GM20431 (cell line): Measurements from ENCODE around the gene TFPT.

ENCODE experiments used
- in situ Hi-C: fragments of 300-500 bp; cut with MseI, MboI; formaldehyde crosslinking; loops from one replicate; pipeline ENCODE4 v1.15.0; 2020; ENCODE audit warnings: low sequenced_read_pairs; ENCODE audit not compliant: unreplicated experiment

TFPT gene, protein sequence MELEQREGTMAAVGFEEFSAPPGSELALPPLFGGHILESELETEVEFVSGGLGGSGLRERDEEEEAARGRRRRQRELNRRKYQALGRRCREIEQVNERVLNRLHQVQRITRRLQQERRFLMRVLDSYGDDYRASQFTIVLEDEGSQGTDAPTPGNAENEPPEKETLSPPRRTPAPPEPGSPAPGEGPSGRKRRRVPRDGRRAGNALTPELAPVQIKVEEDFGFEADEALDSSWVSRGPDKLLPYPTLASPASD

DNA sequence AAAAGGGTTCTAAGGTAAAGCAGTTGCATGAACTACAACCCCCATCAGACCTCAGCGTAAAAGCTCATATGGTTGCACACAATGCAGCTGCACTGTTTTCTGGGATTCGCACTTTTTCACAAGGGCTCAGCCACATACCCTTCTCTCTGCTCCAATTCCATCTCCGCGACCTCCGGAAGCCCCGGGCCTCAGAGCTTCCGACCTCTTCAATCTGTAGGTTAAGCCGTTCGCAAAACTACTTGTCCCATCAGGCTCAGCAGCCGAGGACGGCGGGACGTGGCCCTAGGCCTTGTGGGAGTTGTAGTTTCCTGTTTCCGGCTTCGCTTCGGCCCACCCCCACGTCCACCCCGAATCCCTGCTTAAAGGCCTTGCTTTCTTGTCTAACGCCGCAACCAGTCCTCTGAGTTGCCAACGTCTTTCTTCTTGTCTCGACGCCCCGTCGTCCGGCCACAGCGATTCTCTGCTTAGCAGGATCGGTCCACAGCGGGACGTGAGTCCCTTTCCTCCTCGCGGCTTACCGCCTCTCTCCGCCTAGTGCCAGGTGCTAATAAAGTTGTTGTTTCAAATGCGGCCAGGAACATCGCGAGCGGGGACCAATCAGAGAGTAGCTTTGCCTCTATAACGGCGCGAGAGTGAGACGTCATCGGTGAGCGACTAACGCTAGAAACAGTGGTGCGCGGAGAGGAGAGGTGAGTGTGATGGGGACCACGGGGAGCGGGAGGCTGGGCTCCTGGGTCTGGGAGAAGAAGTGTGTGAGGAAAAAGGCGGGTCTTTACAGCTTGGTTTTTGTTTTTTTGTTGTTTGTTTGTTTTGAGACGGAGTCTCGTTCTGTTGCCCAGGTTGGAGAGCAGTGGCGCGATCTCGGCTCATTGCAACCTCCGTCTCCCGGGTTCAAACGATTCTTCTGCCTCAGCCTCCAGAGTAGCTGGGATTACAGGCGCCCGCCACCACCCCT lies at the start of gene TFPT, which contains the start of gene PRPF31:
Gene TFPT, minus strand, starts transcription at position 549 of the 955 bp plus-strand sequence. Its CDS starts 388 bp downstream, at position 161.
Gene PRPF31, plus strand, starts transcription at position 646 of the 955 bp plus-strand sequence. CDS start 2,525 bp downstream, outside the sequence.
- in situ Hi-C loops: no loop called here

DNA sequence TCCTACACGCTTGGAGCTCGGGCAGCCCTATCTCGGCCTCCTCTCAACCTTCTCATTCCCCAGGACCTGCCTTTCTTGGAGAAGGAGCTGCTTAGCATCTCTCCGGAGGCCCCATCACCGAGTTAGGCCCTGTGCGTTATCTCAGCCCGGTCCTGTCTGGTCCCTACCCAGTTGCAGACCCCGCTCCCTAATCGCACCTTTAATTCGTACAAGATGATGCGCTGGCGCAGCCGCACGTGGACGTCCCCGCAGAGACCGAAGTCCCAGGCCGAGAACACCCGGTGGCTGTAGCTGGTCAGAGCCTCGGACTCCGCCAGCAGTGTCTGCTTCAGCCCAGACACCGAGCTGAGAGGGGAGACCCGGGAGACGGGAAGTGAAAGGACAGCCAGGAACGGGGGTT lies 49.8 kb upstream of the TFPT start:
- in situ Hi-C loops: no loop called here

DNA sequence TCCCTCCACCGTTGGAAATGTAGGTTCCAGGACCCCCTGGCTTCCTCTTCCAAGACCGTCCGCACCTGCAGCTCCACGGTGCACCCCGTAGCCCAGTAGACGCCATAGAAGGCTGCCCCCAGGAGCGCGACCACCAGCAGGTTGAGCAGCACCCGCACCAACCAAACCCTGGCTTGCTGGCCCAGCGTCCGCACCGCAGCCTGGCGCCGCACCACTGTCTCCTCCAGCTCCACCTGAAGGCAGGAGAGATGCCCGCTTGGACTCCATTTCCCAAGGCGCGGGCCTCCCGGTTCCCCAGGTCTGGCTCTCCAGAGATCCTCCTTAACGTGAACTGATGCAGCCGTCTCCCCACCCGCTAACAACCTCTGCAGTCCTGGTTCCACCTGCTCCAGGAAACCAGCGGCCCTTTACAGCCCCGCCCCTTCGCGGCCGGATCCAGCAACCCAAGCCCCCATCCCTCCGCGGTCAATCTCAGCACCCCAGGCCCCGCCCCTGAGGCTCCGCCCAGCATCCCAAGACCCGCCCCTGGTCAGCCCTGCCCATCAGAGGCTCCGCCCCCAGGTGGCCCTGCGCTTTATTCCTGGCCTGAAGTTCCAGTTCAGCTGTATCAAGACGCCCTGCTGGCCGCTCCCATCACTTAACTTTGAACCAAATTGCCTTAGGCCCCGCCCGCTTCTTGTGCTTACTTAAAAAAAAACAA lies 49.1 kb upstream of the TFPT start:
- in situ Hi-C loops: no loop called here

DNA sequence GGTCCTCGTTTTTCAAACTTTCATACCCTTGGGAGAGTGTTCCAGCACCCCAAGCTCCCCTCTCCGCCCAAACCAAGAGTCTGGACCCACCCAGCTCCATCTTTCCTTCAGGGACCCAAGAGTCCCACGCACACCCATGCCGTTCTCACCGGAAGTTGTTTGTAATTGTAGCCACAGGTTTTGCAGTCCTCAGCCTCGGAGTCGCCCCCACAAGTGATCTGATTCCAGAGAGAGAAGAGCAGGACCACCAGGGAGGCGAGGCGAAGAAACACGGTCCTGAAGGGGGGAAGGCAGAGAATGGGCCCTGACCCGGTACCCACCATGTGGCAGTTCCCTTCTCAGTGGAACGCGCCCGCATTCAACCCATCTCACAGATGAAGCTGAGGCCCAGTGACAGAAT lies 47.4 kb upstream of the TFPT start:
- in situ Hi-C loops: no loop called here

DNA sequence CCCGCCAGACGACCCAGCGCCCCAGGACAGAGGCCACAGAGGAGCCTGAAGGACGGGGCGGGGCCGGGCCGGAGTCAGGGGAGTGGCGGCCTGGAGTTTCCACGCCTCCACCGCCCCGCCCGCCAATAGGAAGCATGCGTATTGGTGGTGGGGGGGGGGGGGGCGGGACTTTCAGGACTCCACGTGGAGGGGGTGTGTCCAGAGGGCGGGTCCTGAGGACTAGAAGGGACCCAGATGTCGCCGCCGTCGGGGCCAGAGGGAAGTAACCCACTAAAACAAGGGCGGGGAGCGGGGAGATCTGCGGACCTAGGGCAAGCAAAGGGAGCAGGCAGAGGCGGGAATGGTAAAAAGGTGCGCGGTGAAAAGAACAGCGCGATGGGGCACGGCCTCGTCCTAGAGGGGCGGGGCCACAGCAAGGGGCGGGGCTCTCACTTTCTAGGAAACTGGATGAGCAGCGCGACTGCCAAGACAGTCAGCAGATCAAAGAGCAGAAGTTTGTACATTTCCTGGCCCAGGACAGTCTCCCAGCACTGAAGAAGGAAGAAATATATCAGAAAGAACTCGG lies 46.9 kb upstream of the TFPT start:
- in situ Hi-C loops: no loop called here

DNA sequence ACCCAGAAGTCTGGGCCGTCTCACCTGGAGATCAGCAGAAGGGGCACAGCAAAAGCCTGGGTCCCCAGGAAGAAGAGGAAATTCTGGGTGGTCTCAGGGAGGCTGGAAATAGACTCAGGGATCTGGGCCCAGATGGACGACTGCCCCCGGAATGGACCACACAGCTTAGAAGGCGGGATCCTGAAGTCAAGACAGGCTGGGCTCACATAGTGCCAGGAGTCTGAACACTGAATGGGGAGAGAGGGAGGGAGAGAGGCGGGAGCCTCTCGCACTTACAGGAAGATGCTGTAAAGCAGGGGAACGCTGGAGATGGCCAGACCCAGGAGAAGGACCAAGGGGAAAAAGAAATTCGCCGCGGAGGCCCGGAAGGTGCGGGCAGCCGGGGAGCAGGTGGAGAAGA lies 45.4 kb upstream of the TFPT start:
- in situ Hi-C loops: no loop called here

DNA sequence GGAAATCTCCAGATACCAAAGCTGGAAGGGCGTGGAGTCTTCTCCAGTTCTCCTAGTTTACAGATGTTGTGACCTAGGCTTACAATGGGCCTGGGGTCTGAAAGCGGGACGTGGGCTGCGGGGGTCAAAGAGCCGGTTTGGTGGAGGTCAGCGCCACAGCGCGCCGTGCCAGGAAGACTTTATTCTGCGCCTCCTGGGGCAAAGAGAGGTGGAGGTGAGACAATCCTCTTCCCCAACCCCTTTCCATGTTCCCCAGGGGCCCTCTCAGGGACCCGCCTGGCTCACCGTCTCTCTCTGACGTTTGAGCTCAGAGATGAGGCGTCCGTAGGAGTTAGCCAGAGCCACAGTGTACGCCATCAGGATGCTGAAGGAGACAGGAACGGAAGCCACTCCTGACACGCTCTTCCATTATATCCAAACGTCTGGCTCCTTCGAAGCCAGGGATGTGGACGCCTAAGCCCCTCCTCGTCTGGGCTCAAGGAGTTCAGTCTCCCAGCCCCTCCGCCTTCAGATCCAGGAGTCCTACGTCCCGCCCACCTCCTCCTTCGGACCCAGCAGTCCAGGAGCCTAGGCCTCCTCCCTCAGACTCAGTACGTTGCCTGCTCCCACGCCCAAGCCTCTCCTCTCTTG lies 44.8 kb upstream of the TFPT start:
- in situ Hi-C loops: no loop called here

DNA sequence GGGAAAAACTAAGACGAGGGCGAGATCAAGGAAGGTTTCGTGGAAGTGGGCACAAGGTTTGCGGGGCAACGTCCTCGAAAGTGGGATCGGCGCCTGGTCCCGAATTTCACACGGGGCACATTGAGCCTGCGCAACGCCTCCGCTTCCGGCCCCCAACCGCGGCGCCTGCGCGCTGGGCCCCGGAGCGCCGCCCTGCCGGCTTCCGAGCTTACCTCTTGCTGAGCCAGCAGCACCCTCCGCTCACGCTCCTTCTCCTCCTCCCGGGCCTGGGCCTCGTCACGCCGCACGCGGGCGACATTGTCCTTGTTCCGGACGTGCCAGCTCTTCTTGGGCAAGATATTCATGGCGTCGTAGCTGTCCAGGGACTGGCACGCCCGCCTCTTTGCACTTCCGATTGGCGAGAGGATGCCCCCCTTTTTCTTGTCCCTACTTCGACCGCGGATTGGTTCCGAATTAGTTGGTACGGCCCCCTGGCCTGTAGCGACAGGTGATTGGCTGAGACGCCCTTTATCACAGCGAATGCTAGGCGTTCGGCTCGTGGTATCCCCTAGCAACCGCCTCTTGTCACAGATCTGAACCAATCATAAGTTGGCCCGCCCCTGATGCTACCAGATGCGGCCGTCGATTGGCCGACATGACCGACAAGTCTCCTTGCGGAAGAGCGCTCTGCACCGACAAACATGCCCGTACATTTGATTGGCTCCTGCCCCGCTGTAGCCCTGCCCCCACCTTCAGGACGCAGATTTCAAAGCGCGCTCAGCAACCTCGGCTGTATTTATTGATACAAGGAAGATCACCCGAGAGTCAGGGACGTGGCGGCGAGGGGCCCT lies 44.1 kb upstream of the TFPT start, which contains the start of gene LENG1:
Gene LENG1, minus strand, starts transcription at position 370 of the 830 bp plus-strand sequence. Its CDS starts 26 bp downstream, at position 344.
- in situ Hi-C loops: no loop called here

DNA sequence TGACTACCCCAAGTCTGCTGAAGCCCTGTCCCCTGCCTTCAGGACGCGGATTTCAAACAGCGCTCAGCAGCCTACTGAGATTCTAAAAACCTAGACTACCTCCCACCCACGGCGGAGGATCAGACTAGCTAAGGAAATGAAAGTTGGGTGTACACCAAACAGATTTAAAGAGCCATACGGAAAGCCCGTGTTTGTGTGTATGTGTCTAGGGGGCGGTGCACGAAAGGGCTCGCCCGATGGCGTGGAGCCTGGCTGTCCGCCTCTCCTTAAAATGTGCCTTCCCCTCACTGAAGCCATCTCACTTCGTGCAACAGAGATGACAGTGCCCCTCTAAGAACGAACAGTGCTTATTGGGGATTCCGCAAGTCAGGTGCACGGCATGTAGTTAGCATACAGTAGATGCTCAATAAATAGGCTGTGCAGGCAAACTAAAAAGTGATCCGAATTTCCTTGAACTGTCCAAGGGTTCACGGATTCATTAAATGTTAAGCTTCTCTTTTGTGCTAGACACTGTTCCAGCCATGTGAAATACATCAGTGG lies 43.4 kb upstream of the TFPT start:
- in situ Hi-C loops: no loop called here

DNA sequence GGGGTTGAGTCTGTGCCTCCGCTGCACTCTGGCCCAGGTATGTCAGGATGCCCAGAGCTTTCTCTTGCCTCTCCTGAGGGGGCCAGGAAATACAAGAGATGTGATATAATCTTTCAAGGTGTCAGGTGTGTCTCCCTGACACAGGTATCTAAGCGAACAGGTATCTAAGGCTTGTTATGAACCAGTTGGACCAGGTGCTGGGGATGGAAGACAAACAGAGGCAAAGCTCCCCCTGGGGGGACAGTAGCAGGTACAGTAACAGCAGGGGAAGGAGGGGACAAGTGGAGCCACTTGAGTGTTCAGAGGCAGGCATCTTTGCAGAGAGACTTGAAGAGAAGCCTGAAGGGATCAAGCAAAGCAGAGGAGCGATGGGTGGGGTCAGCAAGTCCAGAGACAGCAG lies 41.5 kb upstream of the TFPT start:
- in situ Hi-C loops: no loop called here

DNA sequence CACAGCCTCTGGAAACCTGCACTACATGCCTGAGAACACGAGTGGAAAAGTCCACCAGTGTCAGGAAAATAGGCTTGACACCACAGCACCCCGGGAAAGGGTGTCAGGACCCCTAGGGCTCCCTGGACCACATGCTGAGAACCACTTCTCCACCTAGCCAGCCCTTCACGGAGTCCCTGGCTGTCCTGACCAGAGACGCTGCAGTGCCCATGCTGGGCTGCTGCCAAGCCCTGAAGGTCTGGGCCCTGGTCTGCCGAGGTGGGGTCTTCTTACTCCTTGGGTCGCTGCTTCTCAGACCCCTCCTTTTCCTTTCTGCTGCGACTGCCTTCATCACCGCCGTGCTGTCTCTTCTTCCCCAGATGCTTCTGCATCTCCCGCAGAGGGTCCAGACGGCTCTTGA lies 41.0 kb upstream of the TFPT start:
- in situ Hi-C loops: no loop called here

DNA sequence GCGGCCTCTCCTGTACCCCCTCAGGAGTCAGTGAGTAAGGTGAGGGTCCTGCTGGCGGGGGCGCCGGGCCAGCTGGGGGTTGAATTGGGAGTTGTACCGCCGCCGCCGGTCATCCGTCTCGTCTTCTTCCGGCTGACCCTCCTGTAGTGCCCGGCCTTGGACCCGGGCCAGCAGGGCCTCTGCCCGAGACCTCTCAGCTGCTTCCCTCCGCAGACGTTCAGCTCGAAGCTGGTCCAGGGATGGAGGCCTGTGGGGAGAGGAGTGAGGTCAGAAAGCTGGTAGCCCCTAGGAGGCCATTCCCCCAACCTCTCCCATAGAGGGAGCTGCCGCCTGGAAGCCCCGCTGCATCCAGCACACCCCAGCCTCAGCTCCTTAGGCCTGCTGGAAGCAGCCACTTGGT lies 40.2 kb upstream of the TFPT start:
- in situ Hi-C loops: no loop called here

DNA sequence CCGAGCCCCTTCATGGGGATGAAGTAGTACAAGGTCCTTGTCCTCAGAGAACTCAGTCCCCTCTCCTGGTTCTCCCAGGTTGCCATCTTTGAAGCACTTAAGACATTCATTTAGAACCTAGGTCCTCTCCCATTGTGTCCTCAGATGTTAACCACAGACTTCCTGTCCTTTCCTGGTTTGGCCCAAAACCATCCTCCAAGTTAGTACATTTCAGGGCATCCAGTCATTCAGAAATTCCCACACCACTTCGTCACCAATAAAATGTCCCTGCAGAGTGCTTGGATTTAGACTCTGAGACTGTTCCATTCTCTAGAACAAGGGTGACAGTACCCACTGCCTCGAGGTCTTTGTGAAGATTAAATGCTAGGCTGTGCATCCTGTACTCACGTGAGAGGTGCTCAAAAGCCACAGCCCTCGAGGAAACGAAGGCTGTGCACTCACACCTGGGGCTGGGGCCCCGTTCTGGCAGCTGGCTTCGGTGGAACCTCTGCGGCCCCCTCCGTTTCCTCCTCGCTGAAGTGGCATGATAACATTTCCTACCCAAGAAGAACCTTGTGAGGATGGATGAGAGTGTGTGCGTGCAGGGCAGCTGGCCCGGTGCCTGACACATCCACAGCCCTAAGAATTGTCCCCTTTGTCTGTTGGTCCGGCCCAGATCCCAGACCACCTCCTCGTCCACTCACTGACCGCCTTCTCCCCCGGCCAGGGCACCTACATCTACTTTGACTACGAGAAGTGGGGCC lies 39.3 kb upstream of the TFPT start:
- in situ Hi-C loops: no loop called here

DNA sequence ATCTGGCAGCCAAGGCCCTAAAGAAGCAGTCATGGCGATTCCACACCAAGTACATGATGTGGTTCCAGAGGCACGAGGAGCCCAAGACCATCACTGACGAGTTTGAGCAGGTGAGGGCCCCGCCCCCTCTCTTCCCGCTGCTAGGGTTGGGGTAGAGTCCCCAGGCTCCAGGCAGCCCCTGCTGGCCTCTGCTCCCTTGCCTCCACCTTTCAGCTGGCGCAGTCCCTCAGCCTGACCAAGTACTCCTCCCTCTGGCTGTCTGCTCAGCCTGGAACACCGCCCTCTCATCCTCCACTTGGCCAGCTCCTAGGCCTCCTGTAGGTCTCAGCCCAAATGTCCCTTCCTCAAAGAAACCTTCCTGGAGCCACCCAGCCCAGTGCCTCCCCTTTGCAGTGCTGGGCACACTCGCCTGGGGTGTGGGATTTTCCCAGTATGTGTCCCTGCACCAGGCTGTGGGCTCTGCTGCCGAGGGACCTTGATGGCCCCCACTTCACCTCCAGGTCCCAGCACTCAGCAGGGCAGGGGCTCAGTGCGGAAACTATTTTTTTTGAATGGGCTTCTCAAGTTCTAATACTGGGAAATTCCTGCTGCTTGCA lies 38.4 kb upstream of the TFPT start:
- in situ Hi-C loops: no loop called here

DNA sequence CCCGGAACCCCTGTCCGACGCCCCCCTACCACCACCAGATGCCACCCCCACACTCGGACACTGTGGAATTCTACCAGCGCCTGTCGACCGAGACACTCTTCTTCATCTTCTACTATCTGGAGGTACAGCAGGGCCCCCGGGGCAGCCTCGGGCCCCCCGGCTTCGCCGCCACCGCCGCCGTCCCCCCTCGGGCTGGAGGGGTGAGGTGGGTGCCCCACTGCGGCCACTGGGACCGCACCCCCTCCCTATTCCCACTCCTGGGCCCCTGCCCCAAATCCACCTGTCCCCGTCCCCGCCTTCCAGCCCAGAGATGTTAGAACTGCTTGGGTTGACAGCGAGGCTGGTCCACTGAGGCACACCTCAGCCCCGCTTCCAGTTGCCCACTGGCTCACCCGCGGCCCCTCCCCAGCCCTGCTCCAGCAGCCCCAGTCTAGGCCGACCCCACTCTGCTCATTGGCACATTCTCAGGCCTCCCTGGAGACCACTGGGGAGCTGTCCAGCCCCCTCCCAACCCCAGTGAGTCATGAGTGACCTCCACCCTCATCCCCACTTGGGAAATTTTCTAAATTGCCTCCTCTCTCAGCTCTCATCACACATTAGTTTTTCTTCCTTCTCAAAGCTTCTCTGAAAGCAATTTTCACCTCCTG lies 37.5 kb upstream of the TFPT start:
- in situ Hi-C loops: no loop called here

DNA sequence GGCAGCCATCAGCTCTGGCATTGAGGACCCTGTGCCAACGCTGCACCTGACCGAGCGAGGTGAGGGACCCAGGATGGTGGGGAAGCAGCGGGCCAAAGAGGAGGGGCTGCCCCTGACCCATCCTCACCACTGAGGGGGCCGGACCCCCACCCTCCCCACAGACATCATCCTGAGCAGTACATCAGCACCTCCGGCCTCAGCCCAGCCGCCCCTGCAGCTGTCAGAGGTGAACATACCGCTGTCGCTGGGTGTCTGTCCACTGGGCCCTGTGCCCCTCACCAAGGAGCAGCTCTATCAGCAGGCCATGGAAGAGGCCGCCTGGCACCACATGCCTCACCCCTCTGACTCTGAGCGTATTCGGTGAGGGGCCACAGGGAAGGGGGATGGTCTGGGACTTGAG lies 36.8 kb upstream of the TFPT start:
- in situ Hi-C loops: no loop called here

DNA sequence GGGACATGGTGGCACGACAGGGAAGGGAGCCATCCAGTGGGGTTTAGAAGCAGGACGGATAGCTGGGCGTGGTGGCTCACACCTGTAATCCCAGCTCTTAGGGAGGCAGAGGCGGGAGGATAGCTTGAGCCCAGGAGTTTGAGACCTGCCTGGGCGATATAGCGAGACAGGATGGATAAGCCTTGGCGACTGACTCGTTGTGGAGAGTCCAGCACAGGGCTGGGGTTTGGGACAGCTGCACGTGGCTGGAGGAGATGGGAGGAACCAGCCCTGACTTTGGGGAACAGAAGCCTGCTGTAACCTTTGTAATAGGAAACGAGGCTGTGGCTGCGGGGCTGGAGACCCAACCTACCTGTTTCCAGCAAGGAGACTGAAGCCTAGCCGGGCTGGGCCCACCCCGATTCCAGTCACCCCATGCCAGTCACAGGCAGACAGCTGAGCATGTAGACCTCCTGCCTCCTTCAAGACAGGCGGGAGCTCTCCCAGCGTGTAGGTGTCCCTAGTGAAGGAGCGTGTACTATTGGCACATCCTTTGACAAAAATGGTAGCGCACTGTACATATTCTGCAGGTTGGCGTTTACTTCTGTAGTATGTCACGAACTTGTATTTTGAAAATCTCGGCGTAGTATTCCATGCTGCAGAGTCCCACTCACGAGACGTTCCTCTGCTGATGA lies 36.0 kb upstream of the TFPT start:
- in situ Hi-C loops: no loop called here
